SHP77 treated with DMSO at 0.1 percent for 48 hours (cell line): ENCODE measurements around the gene ZNF534.
"Not testable (repeated sequence)": the region's sequence is repeated elsewhere in the genome, so short reads cannot be mapped to it uniquely, and the experiment has no call there.

Source experiments
- DNase-seq: peaks from one replicate; lab custom pipeline; 2025; lab: John Stamatoyannopoulos, UW

Gene ZNF534

GRCh38 chr19:52428937-52429336 is at the start of gene ZNF534:
Gene ZNF534 (plus strand): TSS chr19:52429148. CDS start chr19:52431475, 2,327 bp downstream.
- DNase-seq: no peak

- no peak for DNase-seq
Observed at GRCh38 chr19:52391135-52391534, 37.8 kb upstream of the ZNF534 start.

GRCh38 chr19:52397310-52398080 is 31.5 kb upstream of the ZNF534 start, which contains the start of gene ZNF528:
Gene ZNF528 (plus strand): TSS chr19:52397849. CDS start chr19:52402014, 4,165 bp downstream.
- DNase-seq: peak; percentile 36

- DNase-seq: no peak
Observed at GRCh38 chr19:52398081-52398441, 30.9 kb upstream of the ZNF534 start.

GRCh38 chr19:52410276-52410675 is 18.7 kb upstream of the ZNF534 start:
- DNase-seq: no peak

GRCh38 chr19:52415711-52416110 is 13.2 kb upstream of the ZNF534 start:
- DNase-seq: no peak

GRCh38 chr19:52442179-52442578 is 13.2 kb downstream of the ZNF534 start:
- DNase-seq: no peak

- DNase-seq: no peak
Observed at GRCh38 chr19:52444506-52444905, 15.6 kb downstream of the ZNF534 start.

- DNase-seq: no peak
Observed at GRCh38 chr19:52451241-52451640, 22.3 kb downstream of the ZNF534 start.

- DNase-seq: no peak
Observed at GRCh38 chr19:52453324-52454094, 24.6 kb downstream of the ZNF534 start, which contains the start of gene ZNF578. Gene ZNF578 (plus strand): TSS chr19:52453553. CDS start chr19:52501846, 48,293 bp downstream.

- DNase-seq: no peak
Observed at GRCh38 chr19:52464798-52465470, 36.0 kb downstream of the ZNF534 start.

GRCh38 chr19:52473655-52474350 is 44.9 kb downstream of the ZNF534 start:
- DNase-seq: no peak

GRCh38 chr19:52474351-52475127 is 45.6 kb downstream of the ZNF534 start:
- no peak for DNase-seq

GRCh38 chr19:52484111-52484743 is 55.3 kb downstream of the ZNF534 start:
- not testable (repeated sequence) for DNase-seq

GRCh38 chr19:52485064-52485463 is 56.1 kb downstream of the ZNF534 start:
- DNase-seq: not testable (repeated sequence)

- DNase-seq: not testable (repeated sequence)
Observed at GRCh38 chr19:52485561-52486240, 56.8 kb downstream of the ZNF534 start.

GRCh38 chr19:52492201-52492993 is 63.4 kb downstream of the ZNF534 start:
- no peak for DNase-seq

GRCh38 chr19:52492994-52493470 is 64.1 kb downstream of the ZNF534 start:
- DNase-seq: no peak

GRCh38 chr19:52494518-52494917 is 65.6 kb downstream of the ZNF534 start:
- no peak for DNase-seq
